ENCODE results near the gene KPNB1.
A peak's percentile ranks its signal among the peaks of the same experiment; 100 is the strongest.

The KPNB1 gene

DNA sequence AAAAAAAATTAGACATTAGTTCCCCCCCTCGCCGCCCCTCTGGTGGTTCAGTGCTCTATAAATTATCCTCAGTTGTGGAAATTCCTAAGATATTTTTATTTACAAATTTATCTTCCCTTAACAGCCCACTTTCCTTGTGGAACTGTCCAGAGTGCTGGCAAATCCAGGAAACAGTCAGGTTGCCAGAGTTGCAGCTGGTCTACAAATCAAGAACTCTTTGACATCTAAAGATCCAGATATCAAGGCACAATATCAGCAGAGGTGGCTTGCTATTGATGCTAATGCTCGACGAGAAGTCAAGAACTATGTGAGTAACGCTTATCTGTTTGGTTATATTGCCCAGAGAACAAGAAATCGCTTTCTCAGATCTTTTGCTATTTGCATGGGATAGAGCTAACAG, 2.9 kb downstream of the KPNB1 start:
- H3K27me3 Mint-ChIP-seq, result no peaks in the 10 kb centered on the region
- peak overlapping the region; percentile 99 for H3K4me3 Mint-ChIP-seq
- peaks cover 69% of the 10 kb centered on the region for H3K4me1 Mint-ChIP-seq (ENCODE audit: low read depth)
- peaks cover 27% of the 10 kb centered on the region for H3K36me3 Mint-ChIP-seq
- peak overlapping the region; percentile 86 for H3K27ac Mint-ChIP-seq
- no peaks in the 10 kb centered on the region for H3K9me3 Mint-ChIP-seq (ENCODE audit: low read depth)

DNA sequence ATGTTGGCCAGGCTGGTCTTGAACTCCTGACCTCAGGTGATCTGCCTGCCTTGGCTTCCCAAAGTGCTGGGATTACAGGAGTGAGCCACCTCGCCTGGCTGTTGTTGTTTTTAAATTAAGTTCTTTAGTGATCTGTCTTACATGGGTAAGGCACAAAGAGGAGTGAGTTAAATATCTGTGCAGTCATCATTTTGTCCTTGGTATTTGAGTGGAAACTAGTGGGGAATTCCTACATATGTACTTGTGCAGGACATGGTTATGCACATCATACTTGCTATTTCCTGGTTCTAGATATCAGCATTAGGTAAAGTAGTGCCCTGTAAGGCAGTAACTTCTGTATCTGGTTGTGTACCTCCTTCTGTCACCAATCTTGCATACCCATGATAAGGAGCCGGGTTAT, 3.7 kb downstream of the KPNB1 start:
- H3K36me3 Mint-ChIP-seq, result peaks cover 30% of the 10 kb centered on the region
- no peaks in the 10 kb centered on the region for H3K27me3 Mint-ChIP-seq
- H3K27ac Mint-ChIP-seq, result peak overlapping the region; percentile 85
- H3K4me3 Mint-ChIP-seq, result peak overlapping the region; percentile 84
- H3K4me1 Mint-ChIP-seq (ENCODE audit: low read depth), result peaks cover 68% of the 10 kb centered on the region
- H3K9me3 Mint-ChIP-seq (ENCODE audit: low read depth), result no peaks in the 10 kb centered on the region

DNA sequence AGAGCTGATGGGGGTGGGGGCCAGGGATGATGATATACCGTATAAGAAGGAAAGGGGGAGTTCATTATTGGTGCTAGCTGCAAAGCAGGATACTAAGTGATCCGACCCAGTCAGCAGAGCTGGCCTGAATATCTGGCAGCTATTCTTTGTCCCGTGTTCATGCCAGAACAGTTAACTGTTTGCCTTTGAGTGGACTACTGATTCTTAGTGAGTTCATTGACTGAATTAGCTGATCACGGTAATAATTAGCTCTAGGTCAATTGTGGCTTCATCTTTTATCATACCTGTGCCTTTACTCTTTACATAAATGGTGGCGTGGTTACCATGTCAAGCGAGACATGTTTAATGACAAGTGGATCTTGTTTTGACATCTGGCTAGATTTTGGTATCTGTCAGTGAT, 5.3 kb downstream of the KPNB1 start:
- H3K27me3 Mint-ChIP-seq, result no peaks in the 10 kb centered on the region
- H3K4me3 Mint-ChIP-seq, result peak overlapping the region; percentile 74

DNA sequence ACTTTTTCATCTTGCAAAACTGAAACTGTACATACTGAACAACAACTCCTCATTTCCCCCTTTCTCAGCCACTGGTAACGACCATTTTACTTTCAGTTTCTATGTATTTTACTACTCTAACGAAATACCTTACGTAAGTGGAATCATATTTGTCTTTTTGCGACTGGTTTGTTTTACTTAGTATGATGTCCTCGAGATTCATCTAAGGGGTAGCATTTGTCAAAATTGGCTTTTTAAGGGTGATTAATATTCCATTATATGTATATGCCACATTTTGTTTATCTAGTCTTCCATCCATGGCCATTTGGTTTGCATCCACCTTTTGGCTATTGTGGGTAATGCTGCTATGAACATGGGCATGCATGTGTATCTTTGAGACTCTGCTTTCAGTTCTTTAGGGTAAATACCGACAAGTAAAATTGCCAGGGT, 10.4 kb downstream of the KPNB1 start:
- Mint-ChIP-seq H3K9me3 (ENCODE audit: low read depth) (no peaks in the 10 kb centered on the region), H3K4me1 (ENCODE audit: low read depth) (peaks cover 54% of the 10 kb centered on the region), H3K4me3 (peak overlapping the region; percentile 75), H3K27ac (peak overlapping the region; percentile 81), H3K27me3 (no peaks in the 10 kb centered on the region), H3K36me3 (peaks cover 19% of the 10 kb centered on the region)

More for the DNA sequence above, 5.3 kb downstream of the KPNB1 start:
- H3K27ac Mint-ChIP-seq, result peak overlapping the region; percentile 78
- peaks cover 73% of the 10 kb centered on the region for H3K4me1 Mint-ChIP-seq (ENCODE audit: low read depth)
- H3K36me3 Mint-ChIP-seq, result peaks cover 33% of the 10 kb centered on the region
- no peaks in the 10 kb centered on the region for H3K9me3 Mint-ChIP-seq (ENCODE audit: low read depth)

DNA sequence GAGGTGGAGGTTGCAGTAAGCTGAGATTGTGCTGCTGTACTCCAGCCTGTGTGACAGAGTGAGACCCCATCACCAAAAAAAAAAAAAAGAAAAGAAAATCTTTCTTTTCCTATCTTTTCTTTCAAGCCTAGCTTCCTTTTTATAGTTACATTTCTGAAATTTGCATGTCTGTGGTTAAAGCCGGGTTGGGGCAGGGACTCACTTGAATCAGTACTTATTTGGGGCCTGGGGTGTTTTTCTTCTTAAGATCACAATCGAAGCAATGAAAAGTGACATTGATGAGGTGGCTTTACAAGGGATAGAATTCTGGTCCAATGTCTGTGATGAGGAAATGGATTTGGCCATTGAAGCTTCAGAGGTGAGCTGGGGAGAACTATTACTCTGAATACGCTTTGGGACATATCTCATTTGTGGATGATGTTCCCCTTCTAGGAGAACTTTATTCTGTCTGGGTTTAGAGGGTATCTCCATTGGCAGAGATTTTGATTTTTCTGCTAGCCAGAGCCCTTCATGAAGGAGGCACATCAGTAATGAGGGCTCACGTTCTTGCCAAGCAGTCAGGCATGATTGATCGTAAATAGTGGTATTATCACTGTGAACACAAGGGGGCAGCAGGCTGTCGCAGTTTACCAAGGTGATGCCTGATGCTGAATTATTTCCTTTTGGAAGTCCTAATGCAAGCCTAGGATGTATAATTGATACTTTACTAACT, 14.3 kb downstream of the KPNB1 start:
- Mint-ChIP-seq H3K36me3 (peaks cover 10% of the 10 kb centered on the region), H3K9me3 (ENCODE audit: low read depth) (no peaks in the 10 kb centered on the region), H3K4me3 (no peak overlapping the region), H3K27ac (peak overlapping the region; percentile 64), H3K4me1 (ENCODE audit: low read depth) (peaks cover 39% of the 10 kb centered on the region), H3K27me3 (no peaks in the 10 kb centered on the region)

DNA sequence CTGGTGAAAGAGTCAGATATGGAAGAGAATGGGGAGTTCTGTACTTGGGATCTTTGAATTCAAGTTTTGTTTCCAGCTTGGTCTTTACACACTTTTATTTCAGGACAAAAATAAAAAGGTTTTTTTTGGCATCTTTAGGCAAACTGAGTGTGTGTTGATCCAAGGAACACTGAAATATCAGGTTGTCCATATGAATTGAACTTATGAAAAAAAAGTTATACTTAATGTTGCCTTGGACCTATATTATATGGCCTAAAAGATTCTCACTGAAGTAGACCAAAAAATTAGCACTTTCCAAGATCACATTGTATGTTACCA, 14.9 kb downstream of the KPNB1 start:
- Mint-ChIP-seq H3K9me3 (ENCODE audit: low read depth) (no peaks in the 10 kb centered on the region), H3K36me3 (peaks cover 11% of the 10 kb centered on the region), H3K4me3 (no peak overlapping the region), H3K27me3 (no peaks in the 10 kb centered on the region), H3K4me1 (ENCODE audit: low read depth) (peaks cover 40% of the 10 kb centered on the region), H3K27ac (peak overlapping the region; percentile 64)

DNA sequence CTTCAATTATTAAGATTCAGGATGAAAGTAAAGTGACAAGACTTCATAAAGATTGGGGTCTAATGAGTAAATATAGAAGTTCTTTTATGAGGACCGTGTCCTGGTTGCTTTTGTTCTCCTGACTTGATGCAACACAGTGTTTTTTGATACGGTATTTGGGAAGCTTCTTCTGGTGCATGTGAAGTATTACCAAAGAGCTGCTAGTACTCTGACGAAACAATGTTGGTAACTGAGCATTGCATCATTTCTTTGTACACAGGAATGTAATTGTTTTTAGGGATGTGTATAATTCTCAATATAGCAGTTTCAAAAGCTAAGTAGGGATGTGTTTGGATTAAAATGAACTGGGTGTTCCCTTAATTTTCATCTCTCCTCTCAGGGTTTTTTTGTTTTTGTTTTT, 15.9 kb downstream of the KPNB1 start:
- peaks cover 39% of the 10 kb centered on the region for H3K4me1 Mint-ChIP-seq (ENCODE audit: low read depth)
- no peak overlapping the region for H3K4me3 Mint-ChIP-seq
- peaks cover 15% of the 10 kb centered on the region for H3K36me3 Mint-ChIP-seq
- H3K9me3 Mint-ChIP-seq (ENCODE audit: low read depth), result no peaks in the 10 kb centered on the region
- no peaks in the 10 kb centered on the region for H3K27me3 Mint-ChIP-seq
- no peak overlapping the region for H3K27ac Mint-ChIP-seq

DNA sequence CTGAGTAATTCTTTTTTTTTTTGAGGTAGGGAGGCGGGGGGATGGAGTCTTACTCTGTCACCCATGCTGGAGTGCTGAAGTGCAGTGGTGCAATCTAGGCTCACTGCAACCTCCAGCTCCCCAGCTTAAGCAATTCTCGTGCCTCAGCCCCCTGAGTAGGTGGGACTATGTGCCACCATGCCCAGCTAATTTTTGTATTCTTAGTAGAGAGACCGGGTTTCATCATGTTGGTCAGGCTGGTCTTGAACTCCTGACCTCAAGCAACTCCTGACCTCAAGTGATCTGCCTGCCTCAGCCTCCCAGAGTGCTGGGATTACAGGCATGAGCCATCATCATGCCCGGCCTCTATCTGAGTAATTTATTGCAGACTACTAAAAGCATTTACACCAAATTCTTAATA, 19.4 kb downstream of the KPNB1 start:
- H3K9me3 Mint-ChIP-seq (ENCODE audit: low read depth), result no peaks in the 10 kb centered on the region
- H3K4me3 Mint-ChIP-seq, result no peak overlapping the region
- peaks cover 13% of the 10 kb centered on the region for H3K36me3 Mint-ChIP-seq
- H3K4me1 Mint-ChIP-seq (ENCODE audit: low read depth), result peaks cover 39% of the 10 kb centered on the region
- H3K27ac Mint-ChIP-seq, result no peak overlapping the region
- H3K27me3 Mint-ChIP-seq, result no peaks in the 10 kb centered on the region

DNA sequence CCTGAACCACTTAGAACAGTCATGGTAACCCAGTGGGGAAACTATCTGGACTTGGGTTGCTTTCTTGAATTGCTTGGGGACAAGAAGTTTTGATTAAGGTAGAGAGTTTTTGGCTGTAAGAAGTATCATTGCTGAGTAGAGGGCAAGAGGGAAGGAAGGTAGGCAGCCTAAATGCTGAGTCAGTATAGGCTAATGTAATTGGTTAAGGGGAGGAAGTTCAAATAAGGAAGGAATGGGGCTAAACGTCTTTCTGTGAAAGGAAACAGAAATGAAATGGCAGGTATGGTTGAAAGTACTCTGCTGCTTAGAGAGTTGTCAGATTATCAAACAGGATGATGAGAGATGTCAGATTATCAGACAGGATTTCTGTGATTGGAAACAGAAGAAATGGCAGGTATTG, 20.3 kb downstream of the KPNB1 start:
- Mint-ChIP-seq H3K4me3 (no peak overlapping the region), H3K36me3 (peaks cover 13% of the 10 kb centered on the region), H3K4me1 (ENCODE audit: low read depth) (peaks cover 42% of the 10 kb centered on the region), H3K27me3 (no peaks in the 10 kb centered on the region), H3K27ac (peak overlapping the region; percentile 46), H3K9me3 (ENCODE audit: low read depth) (no peaks in the 10 kb centered on the region)

DNA sequence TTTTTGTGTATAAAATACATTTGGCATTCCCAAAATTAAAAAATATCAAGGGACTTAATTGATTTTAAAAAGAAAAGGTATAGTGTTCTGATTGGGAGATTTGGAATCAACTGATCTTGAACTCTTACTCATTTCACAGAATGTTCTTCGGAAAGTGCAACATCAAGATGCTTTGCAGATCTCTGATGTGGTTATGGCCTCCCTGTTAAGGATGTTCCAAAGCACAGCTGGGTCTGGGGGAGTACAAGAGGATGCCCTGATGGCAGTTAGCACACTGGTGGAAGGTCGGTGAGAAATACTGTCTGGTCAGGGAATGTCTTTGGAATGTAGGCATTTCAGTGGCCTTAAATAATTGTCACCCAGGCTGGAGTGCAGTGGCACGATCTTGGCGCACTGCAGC, 24.8 kb downstream of the KPNB1 start:
- H3K27me3 Mint-ChIP-seq, result no peaks in the 10 kb centered on the region
- peaks cover 14% of the 10 kb centered on the region for H3K36me3 Mint-ChIP-seq

DNA sequence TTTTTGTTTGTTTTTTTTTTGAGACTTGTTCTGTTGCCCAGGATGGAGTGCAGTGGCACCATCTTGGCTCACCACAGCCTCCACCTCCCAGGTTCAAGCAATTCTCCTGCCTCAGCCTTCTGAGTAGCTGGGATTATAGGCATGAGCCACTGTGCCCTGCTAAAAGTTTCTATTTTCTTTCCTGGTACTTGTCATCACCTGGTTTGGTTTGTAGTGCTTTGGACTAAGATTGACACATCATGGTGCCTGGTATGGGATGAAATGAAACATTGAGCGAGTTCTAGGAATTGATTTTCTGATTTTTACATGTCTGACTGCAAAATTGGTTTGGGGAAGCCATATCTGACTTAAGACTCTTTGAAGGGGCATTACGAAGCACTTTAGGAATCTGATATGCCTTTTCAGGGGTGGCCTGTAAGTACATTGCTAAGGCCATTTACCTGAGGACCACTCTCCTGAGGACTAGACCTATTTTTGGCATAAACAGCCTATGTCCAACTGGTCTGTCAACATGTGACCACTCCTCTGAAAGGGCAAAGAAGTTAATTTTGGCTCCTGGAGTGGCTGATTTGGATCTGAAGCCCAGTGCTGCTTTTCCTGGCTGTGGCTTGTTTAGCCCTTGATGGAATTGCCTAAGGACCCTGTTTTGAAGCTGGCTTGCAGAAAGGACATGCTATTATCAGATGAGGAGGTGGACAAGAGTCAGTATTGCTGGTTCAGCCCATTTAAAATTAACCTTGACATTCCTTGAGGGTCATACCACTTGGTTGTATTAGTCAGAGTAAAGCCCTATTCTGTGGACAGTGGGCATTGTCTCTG, 25.9 kb downstream of the KPNB1 start:
- Mint-ChIP-seq H3K27me3 (no peaks in the 10 kb centered on the region), H3K4me3 (no peak overlapping the region), H3K36me3 (peaks cover 10% of the 10 kb centered on the region), H3K4me1 (ENCODE audit: low read depth) (peaks cover 23% of the 10 kb centered on the region), H3K27ac (peak overlapping the region; percentile 2), H3K9me3 (ENCODE audit: low read depth) (no peaks in the 10 kb centered on the region)

More for the DNA sequence above, 24.8 kb downstream of the KPNB1 start:
- peak overlapping the region; percentile 29 for H3K27ac Mint-ChIP-seq
- H3K4me1 Mint-ChIP-seq (ENCODE audit: low read depth), result peaks cover 31% of the 10 kb centered on the region
- no peak overlapping the region for H3K4me3 Mint-ChIP-seq
- no peaks in the 10 kb centered on the region for H3K9me3 Mint-ChIP-seq (ENCODE audit: low read depth)

DNA sequence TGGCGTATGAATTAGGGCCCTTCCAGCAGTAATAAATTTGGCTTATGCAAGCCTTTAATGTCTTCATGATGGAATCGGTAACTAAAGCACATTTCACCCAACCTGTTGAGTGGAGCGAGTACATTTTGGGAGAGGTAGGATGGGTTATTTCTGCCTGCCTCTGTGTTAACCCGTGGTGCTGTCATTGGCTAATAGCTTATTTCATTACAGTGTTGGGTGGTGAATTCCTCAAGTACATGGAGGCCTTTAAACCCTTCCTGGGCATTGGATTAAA, 26.4 kb downstream of the KPNB1 start:
- H3K4me1 Mint-ChIP-seq (ENCODE audit: low read depth), result peaks cover 23% of the 10 kb centered on the region
- H3K27ac Mint-ChIP-seq, result no peak overlapping the region
- H3K9me3 Mint-ChIP-seq (ENCODE audit: low read depth), result no peaks in the 10 kb centered on the region
- peaks cover 10% of the 10 kb centered on the region for H3K36me3 Mint-ChIP-seq
- H3K27me3 Mint-ChIP-seq, result no peaks in the 10 kb centered on the region
- no peak overlapping the region for H3K4me3 Mint-ChIP-seq

DNA sequence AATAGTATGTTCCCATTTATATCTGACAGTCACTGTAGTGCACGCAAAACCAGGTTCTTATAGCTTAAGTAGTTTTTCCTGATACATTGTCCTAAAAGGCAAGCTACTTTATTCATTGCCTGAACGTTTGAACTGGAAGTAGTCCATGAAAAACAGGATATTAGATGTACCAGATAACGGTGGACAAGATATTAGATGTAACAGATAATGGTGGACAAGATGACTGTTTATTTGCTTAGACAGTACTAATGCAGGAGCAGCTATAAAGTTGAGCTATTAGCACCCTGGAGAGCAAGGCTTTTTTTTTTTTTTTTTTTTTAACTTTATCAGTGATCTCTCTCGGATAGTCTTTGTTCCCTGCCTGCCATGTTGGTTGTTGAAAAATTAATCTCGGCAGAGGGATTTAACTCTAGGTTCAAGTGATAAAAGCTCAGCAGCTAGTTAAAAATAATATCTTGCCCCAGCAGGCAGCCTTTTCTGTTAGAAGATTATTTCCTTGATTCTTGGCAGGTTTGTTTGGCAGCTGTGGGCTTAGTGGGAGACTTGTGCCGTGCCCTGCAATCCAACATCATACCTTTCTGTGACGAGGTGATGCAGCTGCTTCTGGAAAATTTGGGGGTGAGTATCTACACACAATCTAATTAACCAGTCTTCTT, 26.9 kb downstream of the KPNB1 start:
- H3K9me3 Mint-ChIP-seq (ENCODE audit: low read depth), result no peaks in the 10 kb centered on the region
- peaks cover 23% of the 10 kb centered on the region for H3K4me1 Mint-ChIP-seq (ENCODE audit: low read depth)
- H3K27me3 Mint-ChIP-seq, result no peaks in the 10 kb centered on the region
- no peak overlapping the region for H3K27ac Mint-ChIP-seq
- peaks cover 10% of the 10 kb centered on the region for H3K36me3 Mint-ChIP-seq
- no peak overlapping the region for H3K4me3 Mint-ChIP-seq

DNA sequence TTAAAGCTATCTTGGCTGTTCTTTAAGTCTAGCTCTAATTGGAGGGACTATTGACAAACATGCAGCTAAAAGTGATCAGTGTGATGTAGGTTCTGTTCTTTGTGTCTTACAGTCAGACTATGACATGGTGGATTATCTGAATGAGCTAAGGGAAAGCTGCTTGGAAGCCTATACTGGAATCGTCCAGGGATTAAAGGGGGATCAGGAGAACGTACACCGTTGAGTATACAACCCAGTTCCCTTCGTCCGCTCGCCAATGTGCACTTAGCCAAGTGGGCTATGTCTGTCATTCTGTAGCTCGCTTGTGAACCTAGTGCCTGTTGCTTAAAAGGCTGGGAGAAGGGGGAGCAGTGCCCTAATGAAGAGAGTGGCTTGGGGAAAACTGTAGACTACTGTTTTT, 28.5 kb downstream of the KPNB1 start:
- H3K27me3 Mint-ChIP-seq, result no peaks in the 10 kb centered on the region
- H3K27ac Mint-ChIP-seq, result peak overlapping the region; percentile 2
- H3K4me3 Mint-ChIP-seq, result no peak overlapping the region
- no peaks in the 10 kb centered on the region for H3K9me3 Mint-ChIP-seq (ENCODE audit: low read depth)
- peaks cover 20% of the 10 kb centered on the region for H3K4me1 Mint-ChIP-seq (ENCODE audit: low read depth)
- peaks cover 14% of the 10 kb centered on the region for H3K36me3 Mint-ChIP-seq

DNA sequence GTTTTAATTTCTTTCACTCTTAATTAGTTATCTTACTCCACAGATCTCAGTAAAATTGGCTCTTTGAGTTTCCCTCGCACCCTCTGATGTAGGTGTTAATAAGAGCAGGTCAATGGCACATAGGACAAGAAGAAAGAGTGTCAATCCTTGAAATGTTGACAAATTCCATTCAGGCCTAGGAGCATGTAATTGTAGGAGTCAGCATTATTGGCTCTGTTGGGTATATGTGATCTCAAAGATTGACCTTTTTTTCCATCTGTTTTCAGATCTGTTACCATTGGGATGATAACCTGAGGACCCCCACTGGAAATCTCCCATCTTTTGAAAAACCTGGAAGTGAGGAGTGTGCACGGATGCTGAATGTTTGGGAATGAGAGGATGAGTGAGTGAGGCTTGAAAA, 32.4 kb downstream of the KPNB1 start:
- peaks cover 5% of the 10 kb centered on the region for H3K4me1 Mint-ChIP-seq (ENCODE audit: low read depth)
- H3K27me3 Mint-ChIP-seq, result no peaks in the 10 kb centered on the region
- H3K9me3 Mint-ChIP-seq (ENCODE audit: low read depth), result no peaks in the 10 kb centered on the region
- peak overlapping the region; percentile 58 for H3K27ac Mint-ChIP-seq
- H3K4me3 Mint-ChIP-seq, result no peak overlapping the region
- peaks cover 10% of the 10 kb centered on the region for H3K36me3 Mint-ChIP-seq

Measured in activated naive CD8-positive, alpha-beta T cell (primary cell).